Measurements from ENCODE around the gene TM4SF5.

DNA sequence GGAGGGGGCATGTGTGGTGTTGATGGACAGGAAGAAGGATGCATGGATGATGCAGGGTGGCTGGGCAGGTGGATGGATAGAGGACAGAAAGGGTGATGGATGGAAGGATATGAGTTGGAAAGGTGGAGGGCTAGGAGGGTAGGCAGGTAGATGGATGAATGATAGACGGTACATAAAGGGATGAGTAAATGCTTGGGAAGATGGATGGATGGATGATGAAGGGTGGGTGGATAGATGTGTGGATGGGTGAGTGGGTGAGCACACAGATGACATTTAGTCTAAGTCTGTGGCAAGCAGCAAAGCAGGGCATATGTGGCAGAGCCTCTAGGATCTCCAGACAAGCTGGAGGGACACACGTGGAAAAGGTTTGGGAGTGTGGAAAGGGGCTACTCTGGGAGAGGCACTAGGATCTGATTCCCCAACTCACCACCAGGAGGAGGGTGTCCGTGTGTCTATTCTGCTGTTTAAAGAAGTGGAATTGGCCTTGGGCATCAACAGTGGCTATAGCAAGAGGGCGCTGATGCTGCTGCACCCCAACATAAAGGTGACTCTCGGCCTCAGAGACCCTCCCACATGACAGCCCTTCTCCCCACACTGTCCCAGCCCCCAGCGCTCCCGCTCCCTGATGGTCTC is 43.5 kb downstream of the TM4SF5 start:
- TF ChIP-seq POLR2A (IDR thresholded peaks at IDR 0.05; ENCODE audit: low read length) = no peak
- no peak for TF ChIP-seq GATA1 (IDR thresholded peaks at IDR 0.05; ENCODE audit: low read depth, low read length)
